Measurements from ENCODE around the gene ARNT2.

DNA sequence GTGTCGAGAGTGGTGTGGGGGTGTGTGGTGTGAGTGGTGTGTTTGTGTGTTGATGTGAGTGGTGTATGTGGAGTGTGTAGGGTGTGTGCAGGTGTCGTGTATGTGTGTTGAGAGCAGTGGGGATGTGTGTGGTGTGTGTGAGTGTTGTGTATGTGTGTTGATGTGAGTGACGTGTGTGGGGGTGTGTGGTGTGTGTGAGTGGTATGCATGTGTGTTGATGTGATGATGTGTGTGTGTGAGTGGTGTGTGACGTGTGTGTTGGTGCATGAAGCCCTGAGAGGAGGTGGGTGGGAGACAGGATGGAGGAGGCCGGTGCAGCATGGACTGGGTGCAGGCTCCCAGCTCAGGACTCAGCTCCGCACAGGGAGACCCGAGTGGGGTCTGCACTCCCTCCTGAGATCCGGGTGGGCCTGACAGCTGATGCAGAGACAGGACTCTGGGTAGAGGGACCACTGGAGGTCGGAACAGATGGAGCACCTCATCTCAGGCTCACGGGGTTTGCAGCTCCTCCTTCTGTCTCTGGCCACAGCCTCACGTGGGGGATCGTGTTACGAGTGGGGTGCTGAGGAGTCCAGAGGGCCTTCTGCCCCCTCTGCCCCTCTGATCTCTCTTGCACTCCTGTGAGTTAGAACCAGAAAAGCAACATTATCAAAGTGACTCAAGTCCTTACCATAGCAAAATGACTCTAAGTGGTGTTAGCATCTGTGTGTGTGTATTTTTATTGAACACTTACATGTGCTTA, 41.3 kb downstream of the ARNT2 start:
- no peak for TF ChIP-seq CTCF (IDR thresholded peaks at IDR 0.05)
- no peak for TF ChIP-seq TP53 (CRISPR knock-in tag; IDR thresholded peaks at IDR 0.05)
- TF ChIP-seq E2F6 (IDR thresholded peaks at IDR 0.05; ENCODE audit: borderline replicate concordance, low read depth), result no peak
- no peak for TF ChIP-seq RCOR1 (IDR thresholded peaks at IDR 0.05; ENCODE audit: low read depth, low read length)
- TF ChIP-seq RAD21 (conservative IDR thresholded peaks at IDR 0.05 in 1 of 2, IDR thresholded peaks at IDR 0.05 in 1 of 2), result no peak

All from A549 (cell line).